Stimulated activated CD8-positive, alpha-beta memory T cell treated with anti-CD3 and anti-CD28 coated beads, Interleukin-7, amount 100 ng/mL, for 24 hours (primary cell): ENCODE results near the gene CABP4.
"Not testable (repeated sequence)": the region's sequence is repeated elsewhere in the genome, so short reads cannot be mapped to it uniquely, and the experiment has no call there.

Experiments used
- DNase-seq: peaks from one replicate; pipeline ENCODE4 v3.0.0-alpha.2; 2020; ENCODE audit warnings: low read depth

CABP4 gene

GRCh38 chr11:67419325-67420049 is 35.7 kb upstream of the CABP4 start:
- DNase-seq, result no peak

GRCh38 chr11:67420147-67420645 is 35.0 kb upstream of the CABP4 start:
- DNase-seq, result no peak

GRCh38 chr11:67420646-67421429 is 34.3 kb upstream of the CABP4 start:
- DNase-seq, result peak; percentile 97

GRCh38 chr11:67421430-67422031 is 33.6 kb upstream of the CABP4 start:
- no peak for DNase-seq

GRCh38 chr11:67422891-67423290 is 32.3 kb upstream of the CABP4 start:
- DNase-seq, result no peak

- DNase-seq, result no peak
These were observed 31.7 kb upstream of the CABP4 start for GRCh38 chr11:67423466-67423865.

GRCh38 chr11:67423891-67424613 is 31.1 kb upstream of the CABP4 start:
- no peak for DNase-seq

GRCh38 chr11:67427364-67427859 is 27.7 kb upstream of the CABP4 start:
- DNase-seq, result not testable (repeated sequence)

- DNase-seq, result peak; percentile 100
These were observed 26.8 kb upstream of the CABP4 start, which contains the start of gene RPS6KB2 for GRCh38 chr11:67428052-67429001. RPS6KB2 (plus strand) TSS chr11:67428494; CDS start chr11:67428546, 52 bp downstream.

- DNase-seq, result no peak
These were observed 26.0 kb upstream of the CABP4 start for GRCh38 chr11:67429038-67429668.

- no peak for DNase-seq
These were observed 25.4 kb upstream of the CABP4 start for GRCh38 chr11:67429722-67430121.

GRCh38 chr11:67431346-67432249 is 23.6 kb upstream of the CABP4 start:
- DNase-seq, result no peak

GRCh38 chr11:67432655-67433349 is 22.4 kb upstream of the CABP4 start:
- no peak for DNase-seq

GRCh38 chr11:67433536-67434394 is 21.4 kb upstream of the CABP4 start:
- DNase-seq, result no peak

- no peak for DNase-seq
These were observed 20.7 kb upstream of the CABP4 start for GRCh38 chr11:67434395-67434881.

GRCh38 chr11:67435031-67435726 is 20.0 kb upstream of the CABP4 start:
- DNase-seq, result no peak
